Measurements from ENCODE around the gene VGLL3.
"Not testable (repeated sequence)": the region's sequence is repeated elsewhere in the genome, so short reads cannot be mapped to it uniquely, and the experiment has no call there.

The VGLL3 gene

DNA sequence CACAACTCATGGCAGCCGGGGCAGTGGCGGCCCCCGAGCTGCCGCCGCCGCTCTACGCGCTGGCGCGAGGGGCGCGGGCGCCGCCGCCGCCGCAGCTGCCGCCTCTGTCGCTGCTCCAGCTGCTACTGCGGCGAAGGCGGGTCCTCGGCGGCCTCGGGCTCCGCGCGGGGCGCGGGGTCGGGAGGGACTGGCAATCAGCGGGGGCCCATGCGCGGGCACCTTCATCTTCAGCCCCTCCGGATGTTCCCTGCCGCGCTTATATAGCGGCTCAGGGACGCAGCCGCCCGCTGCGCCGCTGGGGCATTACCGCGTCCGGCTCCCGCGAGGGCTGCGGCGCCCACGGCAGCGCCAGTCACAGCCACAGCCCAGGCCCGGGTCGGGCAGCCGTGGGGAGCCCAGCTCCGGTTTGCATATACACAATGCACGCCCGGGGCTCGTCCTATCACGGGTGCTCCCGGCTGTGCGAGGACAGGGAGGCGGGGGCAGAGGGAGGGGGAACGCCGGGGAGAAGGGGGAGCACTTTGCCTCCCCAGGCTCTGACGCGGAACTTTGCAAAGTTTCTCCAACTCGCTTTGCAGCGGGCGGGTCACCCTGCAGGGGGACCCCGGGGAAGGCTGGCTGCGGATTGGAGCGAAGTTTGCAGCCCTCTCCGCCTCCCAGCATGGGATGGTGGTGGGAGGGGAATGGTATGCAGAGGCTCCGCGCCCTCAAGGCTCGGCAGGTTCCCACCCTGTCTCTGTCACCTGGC is at the start of gene VGLL3:
Gene VGLL3, minus strand, starts transcription at position 416 of the 748 bp plus-strand sequence. Its CDS starts 406 bp downstream, at position 10.
- DNase-seq (ENCODE audit: low read depth in 2 of 2) = no peak

GRCh38 chr3:87037652-87038051 is 46.7 kb upstream of the VGLL3 start:
- DNase-seq (ENCODE audit: low read depth in 2 of 2) = no peak

GRCh38 chr3:87036671-87037070 is 45.7 kb upstream of the VGLL3 start:
- no peak for DNase-seq (ENCODE audit: low read depth in 2 of 2)

DNA sequence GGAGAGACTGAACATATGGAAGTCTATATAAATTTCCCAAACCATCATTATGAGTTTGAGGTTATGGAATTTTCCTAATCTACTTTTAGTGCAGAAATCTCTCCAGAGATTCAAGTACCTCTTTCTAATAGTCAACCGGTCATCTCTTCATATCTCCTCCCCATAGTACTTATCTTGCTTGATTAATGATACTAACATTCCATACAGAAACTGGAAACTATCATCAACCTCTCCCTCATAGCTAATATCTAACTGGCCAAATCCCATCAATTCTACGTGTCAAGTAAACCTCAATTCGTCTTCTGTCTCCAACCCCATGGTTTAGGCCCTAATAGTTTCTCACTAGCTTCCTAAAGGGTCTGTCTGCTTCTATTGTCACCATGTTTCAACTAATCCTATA is 44.4 kb upstream of the VGLL3 start:
- DNase-seq (ENCODE audit: low read depth in 2 of 2) = no peak

GRCh38 chr3:87033205-87033604 is 42.3 kb upstream of the VGLL3 start:
- no peak for DNase-seq (ENCODE audit: low read depth in 2 of 2)

- no peak for DNase-seq (ENCODE audit: low read depth in 2 of 2)
Observed at GRCh38 chr3:87025661-87026645, 35.0 kb upstream of the VGLL3 start.

DNA sequence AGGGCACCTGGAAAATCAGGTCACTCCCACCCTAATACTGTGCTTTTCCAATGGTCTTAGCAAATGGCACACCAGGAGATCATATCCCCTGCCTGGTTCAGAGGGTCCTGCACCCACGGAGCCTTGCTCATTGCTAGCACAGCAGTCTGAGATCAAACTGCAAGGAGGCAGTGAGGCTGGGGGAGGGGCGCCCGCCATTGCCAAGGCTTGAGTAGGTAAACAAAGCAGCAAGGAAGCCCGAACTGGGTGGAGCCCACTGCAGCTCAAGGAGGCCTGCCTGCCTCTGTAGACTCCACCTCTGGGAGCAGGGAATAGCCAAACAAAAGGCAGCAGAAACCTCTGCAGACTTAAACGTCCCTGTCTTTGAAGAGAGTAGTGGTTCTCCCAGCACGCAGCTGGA is 26.4 kb upstream of the VGLL3 start:
- not testable (repeated sequence) for DNase-seq (ENCODE audit: low read depth in 2 of 2)

- DNase-seq (ENCODE audit: low read depth in 2 of 2) = no peak
Observed at GRCh38 chr3:87009271-87009670, 18.3 kb upstream of the VGLL3 start.

- no peak for DNase-seq (ENCODE audit: low read depth in 2 of 2)
Observed at GRCh38 chr3:87006844-87007439, 16.0 kb upstream of the VGLL3 start.

DNA sequence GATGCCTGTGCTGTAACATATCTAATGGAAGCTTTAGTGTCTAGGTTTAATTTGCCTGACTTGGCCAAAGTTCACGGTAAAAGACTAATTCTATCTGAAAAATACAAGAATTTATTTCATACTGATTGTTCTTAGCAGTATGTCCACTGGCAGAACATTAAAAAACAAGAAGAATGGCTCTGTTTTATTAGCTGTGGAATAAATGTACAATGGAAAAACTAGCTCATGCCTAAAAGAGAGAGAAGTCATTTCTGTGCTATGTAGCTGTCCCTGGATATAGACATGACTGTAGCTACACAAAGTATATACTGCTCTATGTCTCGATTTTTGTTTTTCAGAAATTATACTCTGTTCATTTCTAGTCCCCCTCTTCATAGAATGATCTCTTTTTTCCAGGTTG is 13.9 kb upstream of the VGLL3 start:
- no peak for DNase-seq (ENCODE audit: low read depth in 2 of 2)

DNA sequence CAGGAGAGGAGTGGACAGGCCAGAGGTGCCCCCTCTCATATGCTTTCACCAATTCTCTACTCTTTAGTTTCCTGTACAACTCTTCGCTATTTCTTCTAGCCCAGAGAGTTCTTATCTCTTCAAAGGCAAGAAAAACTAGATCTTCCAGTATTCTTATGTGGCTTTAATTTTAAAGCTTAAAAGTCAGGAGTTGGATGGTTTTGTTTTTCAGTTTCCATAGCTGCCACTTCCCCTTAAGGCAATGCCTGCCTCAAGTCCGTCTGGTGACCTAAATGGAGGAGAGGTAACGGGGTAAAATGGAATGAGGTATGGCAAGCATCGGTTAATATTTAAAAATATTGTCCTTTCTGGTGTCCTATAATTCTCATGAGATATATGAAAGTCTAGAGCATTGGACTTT is 11.4 kb upstream of the VGLL3 start:
- DNase-seq (ENCODE audit: low read depth in 2 of 2) = no peak

GRCh38 chr3:87001473-87002098 is 10.6 kb upstream of the VGLL3 start:
- no peak for DNase-seq (ENCODE audit: low read depth in 2 of 2)

DNA sequence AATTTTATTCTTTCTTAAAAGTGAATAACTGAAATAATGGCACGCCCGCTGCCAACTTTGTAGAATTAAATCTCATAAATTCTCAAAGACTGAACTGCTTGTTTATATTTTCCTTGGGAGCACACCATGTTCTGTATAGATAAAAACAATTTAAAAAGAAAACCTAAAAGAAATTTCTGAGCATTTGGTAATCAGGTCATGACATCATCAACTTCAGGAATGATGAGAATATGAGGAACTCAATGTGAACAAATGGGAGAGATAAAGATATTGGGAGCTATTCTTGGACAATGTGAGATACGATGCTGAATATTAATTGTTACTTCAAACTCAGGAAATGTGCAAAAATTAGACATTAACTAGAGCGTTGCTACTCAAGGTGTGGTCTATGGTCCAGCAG is 10.0 kb upstream of the VGLL3 start:
- no peak for DNase-seq (ENCODE audit: low read depth in 2 of 2)

- no peak for DNase-seq (ENCODE audit: low read depth in 2 of 2)
Observed at GRCh38 chr3:86998569-86998968, 7.6 kb upstream of the VGLL3 start.

- DNase-seq (ENCODE audit: low read depth in 2 of 2) = no peak
Observed at GRCh38 chr3:86996261-86996955, 5.5 kb upstream of the VGLL3 start.

- no peak for DNase-seq (ENCODE audit: low read depth in 2 of 2)
Observed at GRCh38 chr3:86995537-86995936, 4.6 kb upstream of the VGLL3 start.

- DNase-seq (ENCODE audit: low read depth in 2 of 2) = no peak
Observed at GRCh38 chr3:86993704-86994103, 2.8 kb upstream of the VGLL3 start.

DNA sequence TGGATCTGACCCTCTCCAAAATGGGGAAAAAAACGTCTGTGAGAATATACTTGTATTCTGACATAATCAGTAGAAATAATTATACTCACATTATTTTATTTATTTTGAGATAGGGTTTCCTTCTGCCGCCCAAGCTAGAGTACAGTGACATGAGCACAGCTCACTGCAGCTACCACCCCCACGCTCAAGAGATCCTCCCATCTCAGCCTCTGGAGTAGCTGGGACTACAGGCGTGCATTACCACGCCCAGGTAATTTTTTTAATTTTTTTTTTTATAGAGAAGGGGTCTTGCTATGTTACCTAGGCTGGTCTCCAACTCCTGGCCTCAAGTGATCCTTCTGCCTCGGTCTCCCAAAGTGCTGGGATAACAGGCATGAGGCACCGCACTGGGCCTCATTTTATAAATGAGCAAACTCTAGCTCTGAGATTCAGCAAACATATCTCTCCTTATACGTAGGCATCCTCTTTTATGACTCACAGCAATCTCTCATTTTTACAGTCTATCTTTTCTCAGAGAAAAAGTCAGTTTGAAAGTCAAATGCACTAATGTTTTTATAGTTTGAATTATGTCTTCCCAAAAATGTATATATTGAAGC is 989 bp upstream of the VGLL3 start:
- no peak for DNase-seq (ENCODE audit: low read depth in 2 of 2)

GRCh38 chr3:86991482-86991815 is 500 bp upstream of the VGLL3 start:
- DNase-seq (ENCODE audit: low read depth in 2 of 2) = no peak

DNA sequence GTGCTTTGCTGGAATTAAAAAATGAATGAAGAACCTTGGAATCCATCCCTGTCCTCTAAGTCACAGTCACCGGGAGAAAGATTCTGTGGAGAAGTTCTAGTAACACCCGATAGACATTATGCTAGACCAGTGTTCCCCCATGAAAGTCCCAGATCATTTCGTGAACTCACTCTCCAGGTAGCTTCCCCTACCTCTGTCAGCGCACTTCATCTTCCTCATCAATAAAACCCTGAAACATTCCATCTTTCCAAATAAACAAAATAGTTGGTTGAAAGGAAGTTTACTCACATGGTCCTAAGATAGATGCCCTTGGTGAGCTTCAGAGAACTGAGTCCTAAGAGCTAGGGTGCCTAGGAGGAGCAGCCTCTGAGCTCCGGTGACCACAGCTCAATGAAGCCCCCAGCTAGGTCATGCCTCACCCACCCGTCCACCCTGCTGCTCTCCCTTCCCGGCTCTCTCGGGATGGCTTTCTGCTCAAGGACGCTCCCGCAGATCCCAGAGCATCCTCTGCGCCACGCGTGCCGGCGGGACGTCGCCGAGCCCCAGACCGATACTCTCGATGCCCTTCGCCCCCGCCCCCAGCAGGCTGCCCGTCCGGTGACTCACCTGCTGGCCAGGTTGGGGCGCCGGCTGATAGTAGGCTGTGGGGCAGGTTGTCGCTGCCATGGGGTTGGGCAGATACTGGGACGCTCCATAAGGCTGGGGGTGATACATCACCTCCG is 776 bp downstream of the VGLL3 start:
- no peak for DNase-seq (ENCODE audit: low read depth in 2 of 2)
